Trophoblast cell (in vitro differentiated cells and primary cell): ENCODE results near the gene GYG2.
"Not testable (repeated sequence)": the region's sequence is repeated elsewhere in the genome, so short reads cannot be mapped to it uniquely, and the experiment has no call there.

Experiments used
- DNase-seq, 2 donors: peaks; one replicate each; pipeline ENCODE4 v3.0.0-alpha.2; 2016
- H2AFZ ChIP-seq: 2 replicates; pipeline ENCODE4 v1.6.1; 2013; ENCODE audit warnings: low read length, moderate library complexity, mild to moderate bottlenecking; ENCODE audit not compliant: insufficient read depth, poor library complexity
- H2AK5ac ChIP-seq: 2 replicates; pipeline ENCODE4 v1.6.1; 2013; ENCODE audit warnings: mild to moderate bottlenecking, low read length
- H2BK120ac ChIP-seq: 2 replicates; pipeline ENCODE4 v1.6.1; 2013; ENCODE audit warnings: low read length, mild to moderate bottlenecking, moderate library complexity; ENCODE audit not compliant: insufficient read depth, poor library complexity
- H2BK12ac ChIP-seq: 2 replicates; pipeline ENCODE4 v1.6.1; 2013; ENCODE audit warnings: mild to moderate bottlenecking, low read length, moderate library complexity
- H2BK5ac ChIP-seq: 2 replicates; pipeline ENCODE4 v1.6.1; 2013; ENCODE audit warnings: low read length, low read depth, moderate library complexity, mild to moderate bottlenecking; ENCODE audit not compliant: poor library complexity
- H3K14ac ChIP-seq: 2 replicates; pipeline ENCODE4 v1.6.1; 2013; ENCODE audit warnings: mild to moderate bottlenecking, low read length
- H3K18ac ChIP-seq: 2 replicates; pipeline ENCODE4 v1.6.1; 2013; ENCODE audit warnings: mild to moderate bottlenecking, low read length
- H3K23ac ChIP-seq: 2 replicates; pipeline ENCODE4 v1.6.1; 2013; ENCODE audit warnings: low read length
- H3K27ac ChIP-seq: 2 replicates; pipeline ENCODE4 v1.5.1; 2013; ENCODE audit warnings: low read depth, mild to moderate bottlenecking, inconsistent platforms, low read length, moderate library complexity
- H3K27me3 ChIP-seq: 2 replicates; pipeline ENCODE4 v1.6.1; 2013; ENCODE audit warnings: inconsistent platforms, mild to moderate bottlenecking, low read length, moderate library complexity; ENCODE audit not compliant: insufficient read depth
- H3K36me3 ChIP-seq, 2 experiments: 1 replicate in 1 of 2; 2 replicates in 1 of 2; pipeline ENCODE4 v1.6.1; 2013; ENCODE audit warnings: low read length in 2 of 2, mild to moderate bottlenecking in 2 of 2, moderate library complexity in 1 of 2; ENCODE audit not compliant: insufficient read depth in 2 of 2, control insufficient read depth in 1 of 2
- H3K4ac ChIP-seq: 2 replicates; pipeline ENCODE4 v1.6.1; 2013; ENCODE audit warnings: low read depth, mild to moderate bottlenecking, low read length, moderate library complexity
- H3K4me1 ChIP-seq, 2 experiments: 1 replicate in 1 of 2; 2 replicates in 1 of 2; pipeline ENCODE4 v1.6.1; 2013; ENCODE audit warnings: low read length in 2 of 2, mild to moderate bottlenecking in 2 of 2, moderate library complexity in 1 of 2; ENCODE audit not compliant: insufficient read depth in 2 of 2, control insufficient read depth in 1 of 2
- H3K4me2 ChIP-seq: 2 replicates; pipeline ENCODE4 v1.6.1; 2013; ENCODE audit warnings: inconsistent platforms, mild to moderate bottlenecking, low read length, moderate library complexity
- H3K4me3 ChIP-seq: 2 replicates; pipeline ENCODE4 v1.5.1; 2013; ENCODE audit warnings: mild to moderate bottlenecking, low read depth, low read length, inconsistent platforms
- H3K79me1 ChIP-seq: one replicate; pipeline ENCODE4 v1.6.1; 2013; ENCODE audit warnings: low read length
- H3K79me2 ChIP-seq: 2 replicates; pipeline ENCODE4 v1.6.1; 2013; ENCODE audit warnings: low read length, mild to moderate bottlenecking; ENCODE audit not compliant: control insufficient read depth, insufficient read depth, poor library complexity
- H3K9ac ChIP-seq: 2 replicates; pipeline ENCODE4 v1.6.1; 2013; ENCODE audit warnings: mild to moderate bottlenecking, low read length
- H3K9me3 ChIP-seq: 2 replicates; pipeline ENCODE4 v1.6.1; 2013; ENCODE audit warnings: low read depth, mild to moderate bottlenecking, control low read depth, inconsistent platforms, low read length; ENCODE audit not compliant: insufficient read depth
- H4K12ac ChIP-seq: 2 replicates; pipeline ENCODE4 v1.6.1; 2013; ENCODE audit warnings: low read depth, mild to moderate bottlenecking, low read length, moderate library complexity
- H4K8ac ChIP-seq: 2 replicates; pipeline ENCODE4 v1.6.1; 2013; ENCODE audit warnings: low read depth, mild to moderate bottlenecking, low read length, moderate library complexity
- H4K91ac ChIP-seq: one replicate; pipeline ENCODE4 v1.6.1; 2013; ENCODE audit warnings: low read depth, mild to moderate bottlenecking, low read length, moderate library complexity
- WGBS: extraction: QIAGEN DNeasy Blood & Tissue Kit; methylation state at CpG from one replicate; pipeline ENCODE4 v1.1.7; 2013; ENCODE audit warnings: missing lambda C conversion rate; ENCODE audit not compliant: insufficient read length, insufficient coverage; ENCODE audit errors: extremely low coverage; 5-methylcytosine and 5-hydroxymethylcytosine counted together

GYG2 gene

GRCh38 chrX:2921193-2921592 lies 92.5 kb downstream of the GYG2 start:
- no peaks in the 10 kb centered on the region for H3K9me3 ChIP-seq
- H4K8ac ChIP-seq: no peak overlapping the region
- H2BK5ac ChIP-seq: no peak overlapping the region

GRCh38 chrX:2921750-2922149 lies 93.0 kb downstream of the GYG2 start:
- Histone ChIP-seq H3K14ac (no peak overlapping the region), H3K4ac (no peak overlapping the region), H3K4me2 (no peak overlapping the region), H2AFZ (no peak overlapping the region), H3K36me3 (peaks cover 4 to 8% of the 10 kb centered on the region in 2 experiments), H3K79me2 (no peaks in the 10 kb centered on the region), H2BK120ac (no peak overlapping the region), H3K18ac (no peak overlapping the region), H3K9me3 (no peaks in the 10 kb centered on the region), H3K23ac (no peak overlapping the region), H2AK5ac (no peak overlapping the region), H2BK12ac (no peak overlapping the region), H4K8ac (no peak overlapping the region), H3K27me3 (no peaks in the 10 kb centered on the region), H3K9ac (no peak overlapping the region), H3K4me1 (no peaks in the 10 kb centered on the region), H2BK5ac (no peak overlapping the region), H4K12ac (no peak overlapping the region), H3K79me1 (no peaks in the 10 kb centered on the region), H4K91ac (no peak overlapping the region), H3K4me3 (no peak overlapping the region), H3K27ac (no peak overlapping the region)
- WGBS: no CpG with 5 or more reads among the region's 9 CpGs
- no peak for DNase-seq

More at GRCh38 chrX:2921193-2921592, 92.5 kb downstream of the GYG2 start:
- Histone ChIP-seq H2BK120ac (no peak overlapping the region), H3K27ac (no peak overlapping the region), H2AFZ (no peak overlapping the region), H3K79me1 (no peaks in the 10 kb centered on the region), H3K4me1 (no peaks in the 10 kb centered on the region), H3K27me3 (no peaks in the 10 kb centered on the region), H4K91ac (no peak overlapping the region), H3K23ac (no peak overlapping the region), H3K14ac (no peak overlapping the region), H4K12ac (no peak overlapping the region), H3K4ac (no peak overlapping the region), H3K18ac (no peak overlapping the region), H2AK5ac (no peak overlapping the region), H3K9ac (no peak overlapping the region), H2BK12ac (no peak overlapping the region), H3K4me2 (no peak overlapping the region), H3K79me2 (no peaks in the 10 kb centered on the region), H3K36me3 (peaks cover 4 to 8% of the 10 kb centered on the region in 2 experiments), H3K4me3 (no peak overlapping the region)
- DNase-seq: no peak
- WGBS: no CpG with 5 or more reads among the region's 1 CpG

GRCh38 chrX:2924151-2924550 lies 95.4 kb downstream of the GYG2 start:
- Histone ChIP-seq H3K27me3 (no peaks in the 10 kb centered on the region), H3K36me3 (peaks cover 3 to 4% of the 10 kb centered on the region in 2 experiments), H4K8ac (no peak overlapping the region), H3K4me1 (no peaks in the 10 kb centered on the region), H3K27ac (no peak overlapping the region), H3K79me1 (peaks cover 12% of the 10 kb centered on the region), H4K12ac (no peak overlapping the region), H3K14ac (no peak overlapping the region), H2AFZ (no peak overlapping the region), H3K9me3 (no peaks in the 10 kb centered on the region), H4K91ac (no peak overlapping the region), H2AK5ac (no peak overlapping the region), H3K79me2 (peaks cover 6% of the 10 kb centered on the region), H3K4me2 (no peak overlapping the region), H2BK12ac (no peak overlapping the region), H3K9ac (no peak overlapping the region), H2BK120ac (no peak overlapping the region), H3K23ac (no peak overlapping the region), H2BK5ac (no peak overlapping the region), H3K4me3 (no peak overlapping the region), H3K18ac (no peak overlapping the region), H3K4ac (no peak overlapping the region)
- no peak for DNase-seq
- no CpG with 5 or more reads among the region's 9 CpGs for WGBS

GRCh38 chrX:2926255-2926654 lies 97.5 kb downstream of the GYG2 start:
- H3K14ac ChIP-seq, H3K79me2 ChIP-seq, DNase-seq, H3K4me1 ChIP-seq, H3K18ac ChIP-seq, H3K4me3 ChIP-seq, H3K4ac ChIP-seq, H3K23ac ChIP-seq, H4K91ac ChIP-seq, H3K36me3 ChIP-seq, H3K4me2 ChIP-seq, H4K12ac ChIP-seq, H3K9ac ChIP-seq, H3K9me3 ChIP-seq, H2AFZ ChIP-seq, H2BK5ac ChIP-seq, H2AK5ac ChIP-seq, H2BK120ac ChIP-seq, H4K8ac ChIP-seq, H3K27me3 ChIP-seq, H3K27ac ChIP-seq, H2BK12ac ChIP-seq: not testable (repeated sequence)
- no CpG with 5 or more reads among the region's 4 CpGs for WGBS
- H3K79me1 ChIP-seq: peaks cover 14% of the 10 kb centered on the region
